Measurements from ENCODE around the gene AKT3. TPM values are rescaled to one million over a fixed set of nuclear protein-coding genes. Genes with fewer than 3 reads are reported as not detected.
"Not testable (repeated sequence)": the region's sequence is repeated elsewhere in the genome, so short reads cannot be mapped to it uniquely, and the experiment has no call there.

The AKT3 gene
- total RNA-seq, 1 experiment from 2014 or later = 35.8 TPM

DNA sequence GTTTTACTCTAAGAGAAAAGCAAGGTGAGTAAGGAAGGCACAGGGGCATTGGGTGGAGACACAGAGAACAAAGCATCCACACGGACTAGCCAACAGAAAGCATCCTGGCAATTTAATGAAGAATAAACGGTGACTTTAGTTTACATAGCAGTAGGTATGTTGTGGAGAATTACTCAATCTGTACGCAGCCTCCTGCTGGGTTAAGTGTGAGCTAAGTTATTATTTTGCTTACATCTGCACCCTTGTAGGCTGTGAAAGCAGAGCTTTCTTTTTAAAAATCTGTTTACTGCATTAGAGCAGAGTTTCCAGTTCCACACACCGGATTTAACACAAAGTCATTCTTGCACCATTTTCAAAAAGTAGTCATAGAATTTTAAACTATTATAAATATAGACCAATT lies 144.5 kb downstream of the AKT3 start:
- no peak for DNase-seq (ENCODE audit: low read depth)

DNA sequence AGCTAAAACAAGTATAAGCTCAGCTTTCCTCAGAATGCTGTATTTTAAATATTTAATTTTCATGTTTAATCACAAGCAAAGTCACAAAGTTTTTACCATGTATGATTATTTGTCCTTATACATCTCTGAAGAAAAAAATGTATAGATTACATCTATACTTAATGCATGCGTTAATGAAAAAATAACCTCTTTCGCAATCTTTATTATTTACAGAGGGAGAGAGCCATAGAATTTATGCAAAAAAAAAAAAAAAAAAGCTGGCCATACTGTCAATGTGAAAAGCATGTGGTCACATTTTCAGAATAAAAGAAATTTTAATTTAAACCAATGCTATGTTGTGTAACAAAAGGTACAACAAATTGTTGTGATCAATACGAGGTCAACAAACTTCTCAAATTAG lies 148.2 kb downstream of the AKT3 start:
- DNase-seq (ENCODE audit: low read depth) = no peak

DNA sequence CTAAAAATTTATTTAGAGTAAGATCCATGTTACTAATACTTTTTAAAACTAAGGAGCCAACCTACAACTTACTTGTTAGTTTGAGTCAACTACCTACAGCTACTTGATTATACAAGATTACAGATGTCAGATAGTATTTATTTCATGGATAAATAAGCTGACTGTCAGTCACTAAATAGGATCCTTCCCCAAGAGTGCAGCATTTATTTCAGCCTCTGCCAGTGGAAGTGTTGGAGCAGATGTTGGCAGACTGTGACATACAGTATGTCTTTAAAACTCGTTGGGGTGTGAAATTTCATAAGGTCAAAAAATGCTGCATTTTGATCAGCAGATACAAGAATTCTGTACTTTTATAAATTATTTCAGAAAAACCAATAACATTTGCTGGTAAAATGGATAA lies 156.2 kb downstream of the AKT3 start:
- no peak for DNase-seq (ENCODE audit: low read depth)

DNA sequence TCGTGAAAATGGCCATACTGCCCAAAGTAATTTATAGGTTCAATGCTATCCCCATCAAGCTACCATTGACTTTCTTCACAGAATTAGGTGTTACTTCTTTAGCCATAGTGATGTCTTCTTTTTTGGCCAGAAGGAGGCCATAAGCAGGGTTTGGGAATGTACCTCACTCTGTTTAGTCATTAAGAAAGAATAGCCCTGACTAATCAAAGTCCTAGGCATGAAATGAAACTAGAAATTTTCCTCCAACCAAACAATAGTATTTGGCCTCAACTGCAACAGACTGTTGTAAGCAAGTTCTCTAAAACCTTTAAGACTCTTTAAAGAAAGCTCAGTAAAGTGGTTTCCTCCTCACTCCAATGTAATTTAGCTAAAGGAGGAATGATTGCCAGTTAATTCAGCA lies 163.9 kb downstream of the AKT3 start:
- peak; percentile 7 for DNase-seq (ENCODE audit: low read depth)

DNA sequence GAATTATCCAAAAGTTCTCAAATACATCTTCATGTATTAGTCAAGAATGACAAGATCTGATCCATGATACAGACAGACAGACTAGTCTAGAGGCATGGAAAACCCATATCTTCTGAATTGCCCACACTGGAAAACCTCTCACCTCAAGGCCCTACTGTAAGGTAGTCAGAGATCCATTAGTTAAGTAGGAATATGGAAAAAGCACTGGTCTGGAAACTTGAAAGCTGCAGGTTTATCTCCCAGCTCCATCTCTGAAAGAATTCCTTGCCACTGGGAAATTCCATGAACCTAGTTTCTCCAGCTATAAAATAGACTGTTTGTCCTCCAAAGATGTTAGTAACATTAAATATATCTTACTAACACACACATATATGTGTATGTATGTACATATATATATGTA lies 169.2 kb downstream of the AKT3 start:
- no peak for DNase-seq (ENCODE audit: low read depth)

DNA sequence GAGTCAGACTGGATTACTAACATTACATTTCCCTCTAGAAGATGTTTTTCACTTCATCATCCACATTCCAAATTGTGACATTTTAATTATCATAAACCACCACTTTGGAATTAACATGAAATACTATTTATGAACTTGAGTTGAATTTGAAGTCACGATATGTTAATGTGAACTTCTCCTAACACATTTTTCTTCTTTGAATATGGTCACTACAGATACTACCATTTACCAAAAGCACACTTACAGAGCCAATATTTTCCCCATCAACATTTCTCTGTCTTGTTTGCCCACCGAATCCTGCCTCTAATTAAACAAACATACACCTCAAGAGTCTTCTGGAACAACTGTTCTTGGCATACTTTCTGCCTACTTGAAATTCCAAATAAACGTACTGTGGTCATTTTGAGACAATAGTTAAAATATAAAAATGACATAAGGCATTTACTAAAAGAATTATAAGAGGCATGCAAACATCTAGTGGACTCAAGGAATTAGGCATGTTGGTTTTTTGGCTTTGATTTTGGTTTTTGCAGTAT lies 177.4 kb downstream of the AKT3 start:
- DNase-seq (ENCODE audit: low read depth) = no peak

DNA sequence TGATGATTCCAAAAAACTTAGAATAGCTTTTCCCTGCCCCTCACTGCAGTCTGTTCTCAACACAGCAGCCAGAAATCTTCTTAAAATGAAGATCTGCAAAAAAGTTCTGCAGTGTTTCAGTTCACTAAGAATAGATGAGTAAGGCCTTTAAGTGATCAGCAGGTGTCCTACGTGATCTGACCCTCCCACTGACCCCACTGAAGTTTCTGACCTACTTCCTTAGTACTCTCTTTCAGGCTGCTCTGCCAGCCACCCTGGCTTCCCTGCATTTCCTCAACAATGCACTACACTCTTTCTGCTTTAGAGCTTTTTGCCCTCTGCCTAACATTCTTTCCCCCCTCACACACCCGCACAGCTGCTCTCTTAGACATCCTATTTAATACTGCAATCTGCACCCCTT lies 182.5 kb downstream of the AKT3 start:
- no peak for DNase-seq (ENCODE audit: low read depth)

DNA sequence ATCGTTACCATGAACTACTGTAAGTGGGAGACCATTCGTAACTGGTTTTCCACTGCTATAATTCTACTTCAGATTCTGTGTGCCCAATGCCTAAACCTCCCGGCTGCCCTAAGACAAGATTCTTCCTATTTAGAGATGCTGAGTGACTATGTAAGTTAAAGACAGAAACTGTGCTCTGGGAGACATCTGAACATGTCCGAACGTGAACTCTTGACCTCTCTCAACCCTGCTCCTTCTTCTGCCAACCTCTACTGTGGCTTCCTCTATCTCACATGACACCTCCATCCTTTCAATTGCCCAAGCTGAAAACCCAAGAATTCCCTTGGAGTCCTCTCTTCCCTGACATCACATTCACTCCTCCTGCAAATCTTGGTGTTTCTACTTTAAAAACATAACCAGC lies 182.9 kb downstream of the AKT3 start:
- no peak for DNase-seq (ENCODE audit: low read depth)

DNA sequence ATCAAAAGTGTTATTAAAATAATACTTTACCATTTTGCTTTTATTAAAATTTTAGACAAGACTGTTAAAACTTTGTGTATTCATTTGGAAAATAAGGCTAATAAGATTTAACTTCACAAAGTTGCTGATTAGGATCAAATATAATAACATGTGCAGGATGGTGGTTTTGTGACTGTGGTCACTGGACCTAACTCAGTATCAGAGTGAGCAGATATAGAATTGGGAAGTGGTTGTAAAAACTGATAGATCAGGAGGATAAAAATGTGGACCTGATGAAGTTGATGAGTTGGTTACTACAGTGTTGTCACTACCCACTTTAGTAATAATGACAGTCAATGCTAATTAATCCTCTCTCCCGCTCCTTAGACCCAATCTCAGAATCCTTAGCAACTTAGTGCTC lies 186.4 kb downstream of the AKT3 start:
- DNase-seq (ENCODE audit: low read depth) = no peak

DNA sequence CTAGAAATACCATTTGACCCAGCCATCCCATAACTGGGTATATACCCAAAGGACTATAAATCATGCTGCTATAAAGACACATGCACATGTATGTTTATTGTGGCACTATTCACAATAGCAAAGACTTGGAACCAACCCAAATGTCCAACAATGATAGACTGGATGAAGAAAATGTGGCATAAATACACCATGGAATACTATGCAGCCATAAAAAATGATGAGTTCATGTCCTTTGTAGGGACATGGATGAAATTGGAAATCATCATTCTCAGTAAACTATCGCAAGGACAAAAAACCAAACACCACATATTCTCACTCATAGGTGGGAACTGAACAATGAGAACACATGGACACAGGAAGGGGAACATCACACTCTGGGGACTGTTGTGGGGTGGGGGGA lies 187.9 kb downstream of the AKT3 start:
- DNase-seq (ENCODE audit: low read depth) = not testable (repeated sequence)

DNA sequence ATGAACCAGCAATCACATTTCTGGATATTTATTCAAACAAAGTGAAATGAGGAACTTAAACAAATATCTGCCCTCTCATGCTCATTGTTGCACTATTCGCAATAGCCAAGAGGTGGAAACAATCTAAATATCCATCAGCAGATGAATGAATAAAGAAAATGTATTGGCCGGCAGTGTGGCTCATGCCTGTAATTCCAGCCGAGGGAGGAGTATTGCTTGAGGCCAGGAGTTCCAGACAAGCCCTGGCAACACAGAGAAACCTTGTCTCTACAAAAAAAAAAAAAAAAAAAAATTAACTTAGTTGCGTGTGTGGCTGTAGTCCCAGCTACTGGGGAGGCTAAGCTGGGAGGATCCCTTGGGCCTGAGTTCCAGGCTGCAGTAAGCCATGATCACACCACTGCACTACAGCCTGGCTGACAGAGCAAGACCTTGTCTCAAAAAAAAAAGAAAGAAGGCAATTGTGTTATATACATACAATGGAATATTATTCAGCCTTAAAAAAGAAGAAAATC lies 191.4 kb downstream of the AKT3 start:
- DNase-seq (ENCODE audit: low read depth) = no peak

DNA sequence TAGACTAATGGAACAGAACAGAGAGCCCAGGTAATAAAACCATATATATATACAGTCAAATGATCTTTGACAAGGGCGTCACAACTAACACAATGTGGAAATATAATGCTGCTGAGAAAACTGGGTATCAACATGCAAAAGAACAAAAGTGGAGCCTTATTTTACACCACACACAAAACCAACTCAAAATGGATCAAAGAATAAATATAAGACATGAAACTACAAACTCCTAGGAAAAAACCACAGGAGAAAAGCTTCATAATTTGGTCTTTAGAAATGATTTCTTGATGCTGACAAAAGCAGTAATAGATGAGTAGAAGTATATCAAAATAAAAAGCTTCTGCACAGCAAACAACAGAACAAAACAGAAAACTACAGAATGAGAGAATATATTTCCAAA lies 192.2 kb downstream of the AKT3 start:
- DNase-seq (ENCODE audit: low read depth) = no peak

DNA sequence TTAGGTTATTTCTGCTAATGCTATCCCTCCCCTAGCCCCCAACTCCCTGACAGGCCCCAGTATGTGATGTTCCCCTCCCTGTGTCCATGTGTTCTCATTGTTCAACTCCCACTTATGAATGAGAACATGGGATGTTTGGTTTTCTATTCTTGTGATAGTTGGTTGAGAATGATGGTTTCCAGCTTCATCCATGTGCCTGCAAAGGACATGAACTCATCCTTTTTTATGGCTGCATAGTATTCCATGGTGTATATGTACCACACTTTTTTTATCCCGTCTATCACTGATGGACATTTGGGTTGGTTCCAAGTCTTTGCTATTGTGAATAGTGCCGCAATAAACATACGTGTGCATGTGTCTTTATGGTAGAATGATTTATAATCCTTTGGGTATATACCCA lies 200.5 kb downstream of the AKT3 start:
- DNase-seq (ENCODE audit: low read depth) = not testable (repeated sequence)

DNA sequence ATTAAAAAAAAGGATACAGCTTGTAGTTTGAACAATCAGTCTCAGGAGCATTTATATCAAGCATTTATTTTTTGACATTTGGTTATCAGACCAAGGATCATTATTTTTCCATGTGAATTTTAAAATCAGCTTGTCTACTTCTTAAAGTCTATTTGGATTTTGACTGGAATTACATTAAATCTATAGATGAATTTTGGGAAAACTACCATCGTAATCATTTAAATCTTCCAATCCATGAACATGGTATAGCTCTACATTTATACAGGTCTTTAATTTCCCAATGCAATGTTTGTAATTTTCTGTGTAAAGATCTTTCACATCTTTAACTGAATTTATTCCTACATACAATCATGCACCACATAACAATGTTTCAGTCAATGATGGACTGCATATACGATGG lies 203.2 kb downstream of the AKT3 start:
- DNase-seq (ENCODE audit: low read depth) = no peak

DNA sequence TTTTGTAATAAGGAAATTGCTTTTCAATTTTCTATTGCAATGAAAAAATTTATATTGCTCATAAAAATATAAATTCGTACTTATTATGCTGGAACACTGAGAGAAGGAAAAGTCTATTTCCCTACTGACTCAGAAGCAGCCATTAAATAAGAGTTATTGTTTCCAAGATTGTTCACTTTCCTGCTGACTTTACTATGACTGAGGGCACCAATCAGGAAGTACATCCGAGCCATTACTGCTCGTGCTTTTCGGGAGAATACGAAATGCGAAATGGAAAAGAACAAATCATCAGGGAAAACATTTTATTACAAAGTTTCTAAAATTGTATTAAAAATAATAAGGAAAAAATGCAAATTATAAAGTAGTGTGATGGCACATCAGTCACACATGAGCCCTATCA lies 204.8 kb downstream of the AKT3 start:
- no peak for DNase-seq (ENCODE audit: low read depth)

DNA sequence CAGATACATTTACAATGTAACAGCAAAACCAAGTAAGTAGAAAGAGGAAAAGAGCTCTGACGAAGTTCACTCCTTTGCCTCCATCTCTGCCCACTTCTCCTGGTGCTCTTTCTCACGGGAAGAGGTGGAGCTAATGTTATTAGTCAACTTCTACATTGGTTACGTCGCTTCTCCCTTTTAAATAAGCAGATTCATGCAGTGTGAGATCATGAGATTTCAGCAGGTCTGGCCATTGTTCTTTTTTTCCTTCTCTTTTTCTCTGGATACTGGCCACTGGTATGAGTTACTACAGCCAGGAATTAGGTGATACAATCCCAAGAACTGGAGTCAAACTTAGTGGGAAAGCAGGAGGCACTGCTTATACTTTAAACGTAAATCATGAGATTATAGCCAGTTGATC lies 207.1 kb downstream of the AKT3 start:
- DNase-seq (ENCODE audit: low read depth) = peak; percentile 8

DNA sequence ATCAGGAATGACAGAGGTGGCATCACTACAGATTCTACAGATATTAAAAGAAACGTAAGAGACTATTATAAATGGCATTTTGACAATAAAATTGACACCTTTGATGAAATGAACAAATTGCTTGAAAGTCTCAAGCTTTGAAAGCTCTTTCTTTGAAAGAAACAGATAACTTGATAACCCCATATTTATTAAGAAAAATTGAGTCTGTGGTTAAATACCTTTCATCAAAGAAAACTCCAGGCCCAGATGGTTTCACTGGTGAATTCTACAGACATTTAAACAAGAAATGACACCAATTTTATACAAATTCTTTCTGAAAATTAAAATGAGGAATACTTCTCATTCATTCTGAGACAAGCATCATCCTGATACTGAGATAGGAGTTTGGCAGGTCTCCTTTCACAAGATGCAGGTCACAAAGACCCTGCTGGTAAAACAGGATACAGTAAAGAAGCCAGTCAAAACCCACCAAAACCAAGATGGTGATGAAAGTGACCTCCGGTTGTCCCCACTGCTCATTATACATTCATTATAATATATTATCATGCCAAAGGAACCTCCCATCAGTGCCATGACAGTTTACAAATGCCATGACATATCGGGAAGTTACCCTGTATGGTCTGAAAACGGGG lies 210.9 kb downstream of the AKT3 start:
- no peak for DNase-seq (ENCODE audit: low read depth)

DNA sequence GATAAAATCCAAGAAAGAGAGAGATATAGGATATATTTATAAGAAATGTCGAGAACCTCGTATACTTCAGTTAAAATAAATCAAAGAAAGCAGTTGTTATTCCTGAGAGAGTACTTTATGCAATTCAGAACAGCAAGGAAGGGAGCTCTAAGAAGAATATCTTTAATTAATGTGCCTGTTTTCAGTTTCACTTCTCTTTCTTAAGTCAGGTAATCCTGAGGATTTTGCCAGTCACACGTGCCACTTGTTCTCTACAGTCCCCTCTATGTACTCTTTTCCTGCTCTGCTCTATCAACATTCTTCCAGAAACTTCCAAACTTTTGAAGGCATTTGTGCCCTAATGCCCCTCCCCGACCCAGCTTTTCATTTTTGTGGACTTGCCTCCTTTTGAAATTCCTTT lies 211.9 kb downstream of the AKT3 start:
- no peak for DNase-seq (ENCODE audit: low read depth)

DNA sequence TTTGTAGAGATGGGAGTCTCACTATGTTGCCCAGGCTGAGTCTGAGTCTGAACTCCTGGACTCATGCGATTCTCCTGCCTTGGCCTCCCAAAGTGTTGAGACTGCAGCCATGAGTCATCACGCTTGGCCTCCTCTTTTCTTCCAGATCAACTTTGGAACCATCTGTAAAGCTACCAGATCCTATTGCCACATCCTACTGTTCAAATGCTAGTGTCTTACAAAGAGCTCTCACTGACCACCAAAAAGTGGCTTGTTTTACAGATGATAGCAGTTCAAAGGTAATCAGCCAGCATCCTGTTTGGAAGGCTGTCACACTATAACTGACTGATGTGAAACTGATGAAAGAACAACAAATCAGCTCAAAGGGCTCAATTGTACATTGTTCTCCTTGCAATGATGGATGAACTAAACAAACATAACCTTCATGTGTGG lies 221.6 kb downstream of the AKT3 start:
- DNase-seq (ENCODE audit: low read depth) = peak; percentile 7

DNA sequence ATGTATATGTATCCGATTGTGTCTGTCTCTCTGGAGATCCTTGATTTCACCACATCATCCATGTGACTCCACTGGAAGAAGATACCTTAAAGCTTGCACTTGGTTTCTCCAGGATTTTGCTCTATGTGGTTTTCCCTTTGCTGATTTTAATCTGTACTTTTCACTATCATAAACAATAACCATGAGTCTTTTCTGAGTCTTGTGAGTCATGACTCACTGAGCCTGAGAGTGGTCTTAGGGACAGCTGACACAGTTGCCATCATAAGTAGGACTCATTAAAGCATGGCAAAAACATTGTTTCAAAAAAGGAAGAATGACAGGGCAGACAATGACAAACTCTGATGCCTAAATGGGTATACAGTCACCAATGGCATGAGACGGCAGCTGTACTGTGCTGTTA lies 226.2 kb downstream of the AKT3 start:
- DNase-seq (ENCODE audit: low read depth) = peak; percentile 84

DNA sequence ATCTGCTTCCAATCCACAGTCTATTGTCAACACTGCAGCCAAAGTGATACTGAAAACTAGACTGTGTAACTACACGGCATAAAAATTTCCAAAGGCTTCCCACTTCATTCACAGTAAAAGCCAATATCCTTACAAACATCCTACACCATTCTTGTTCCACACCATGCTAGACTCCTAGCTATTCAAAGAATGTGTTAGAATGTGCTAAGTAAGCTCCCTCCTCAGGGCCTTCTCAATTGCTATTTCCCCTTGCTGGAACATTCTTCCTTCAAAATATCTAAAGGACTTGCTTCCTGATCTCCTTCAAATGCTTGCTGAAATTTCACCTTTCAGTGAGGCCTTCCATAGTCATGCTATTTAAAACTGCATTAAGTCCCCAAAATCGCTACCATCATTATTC lies 228.1 kb downstream of the AKT3 start:
- DNase-seq (ENCODE audit: low read depth) = no peak

DNA sequence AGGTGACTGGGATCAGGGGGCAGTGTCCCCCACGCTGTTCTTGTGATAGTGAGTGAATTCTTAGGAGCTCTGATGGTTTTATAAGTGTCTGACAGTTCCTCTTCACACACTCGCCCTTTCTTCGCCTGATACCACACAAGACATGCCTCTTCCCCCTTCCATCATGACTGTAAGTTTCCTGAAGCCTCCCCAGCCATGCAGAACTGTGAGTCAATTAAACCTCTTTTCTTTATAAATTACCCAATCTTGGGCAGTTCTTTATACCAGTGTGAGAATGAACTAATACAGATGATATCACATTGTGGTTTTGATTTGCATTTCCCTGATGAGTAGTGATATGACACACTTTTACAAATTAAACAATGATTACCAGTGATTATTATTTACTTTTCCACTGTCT lies 229.9 kb downstream of the AKT3 start:
- no peak for DNase-seq (ENCODE audit: low read depth)

DNA sequence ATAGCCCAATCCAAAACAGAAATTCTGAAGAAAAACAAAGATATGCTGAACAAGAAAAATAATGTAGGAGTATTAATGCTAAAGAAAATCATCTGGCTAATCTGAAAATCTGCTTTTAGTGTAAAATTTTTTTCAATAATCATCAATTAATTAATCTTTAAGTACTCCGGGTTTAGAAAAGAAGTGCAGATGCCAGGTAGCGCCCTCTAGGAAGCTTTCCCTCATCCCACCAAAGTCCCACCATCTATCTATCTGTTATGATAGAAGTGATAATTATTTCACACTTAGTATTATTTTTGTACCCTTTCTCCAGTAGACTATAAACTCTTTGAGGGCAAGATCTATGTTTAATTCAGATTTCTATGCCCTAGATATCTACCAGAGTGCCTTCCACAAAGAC lies 240.3 kb downstream of the AKT3 start:
- no peak for DNase-seq (ENCODE audit: low read depth)

DNA sequence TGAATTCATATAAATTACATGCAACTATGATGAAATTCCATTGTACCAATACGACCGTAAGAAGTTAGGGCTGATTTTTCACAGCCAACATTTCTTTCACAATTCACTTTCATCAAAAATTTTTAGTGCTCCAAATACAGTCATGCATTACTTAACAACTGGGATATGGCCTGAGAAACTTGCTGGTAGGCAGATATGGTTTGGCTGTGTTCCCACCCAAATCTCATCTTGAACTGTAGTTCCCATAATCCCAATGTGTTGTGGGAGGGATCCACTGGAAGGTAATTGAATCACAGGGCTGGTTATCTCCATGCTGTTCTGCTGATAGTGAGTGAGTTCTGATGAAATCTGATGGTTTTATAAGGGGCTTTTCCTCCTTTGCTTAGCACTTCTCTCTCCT lies 244.4 kb downstream of the AKT3 start:
- DNase-seq (ENCODE audit: low read depth) = no peak
